Choroid plexus epithelial cell (primary cell): Measurements from ENCODE around the gene XXYLT1.

Experiments used
- DNase-seq: peaks from one replicate; pipeline ENCODE4 v3.0.0-alpha.2; 2010; ENCODE audit warnings: low read depth
- H3K4me3 ChIP-seq: 2 replicates; pipeline ENCODE4 v1.5.1; 2011; ENCODE audit warnings: low read depth, mild to moderate bottlenecking, control low read depth, low read length, moderate library complexity
- CTCF ChIP-seq: conservative IDR thresholded peaks from 2 replicates; pipeline ENCODE4 v1.5.1; 2011; ENCODE audit warnings: low read depth, mild to moderate bottlenecking, control low read depth, inconsistent platforms, low read length, moderate library complexity

XXYLT1 gene

DNA sequence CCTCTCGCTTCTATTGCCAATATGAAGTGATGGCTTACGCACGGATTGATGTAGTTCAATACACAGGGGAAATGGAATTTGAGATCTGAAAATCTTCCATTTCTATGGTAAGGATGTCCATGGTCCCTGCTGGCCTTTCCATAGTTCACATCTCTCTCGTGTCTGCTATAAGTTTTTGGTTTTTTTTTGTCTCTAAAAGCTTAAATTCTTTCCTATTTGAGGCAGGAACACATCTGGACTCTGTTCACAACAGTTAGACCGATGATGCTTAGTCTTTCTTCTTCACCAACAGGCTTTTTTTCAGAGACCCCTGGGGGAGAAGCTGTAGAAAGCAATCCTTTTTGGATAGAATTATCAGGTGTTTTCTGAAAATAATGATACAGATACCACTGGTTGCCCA lies 108.1 kb downstream of the XXYLT1 start:
- DNase-seq: no peak
- no peak overlapping the region for H3K4me3 ChIP-seq
- TF ChIP-seq CTCF: no peak

DNA sequence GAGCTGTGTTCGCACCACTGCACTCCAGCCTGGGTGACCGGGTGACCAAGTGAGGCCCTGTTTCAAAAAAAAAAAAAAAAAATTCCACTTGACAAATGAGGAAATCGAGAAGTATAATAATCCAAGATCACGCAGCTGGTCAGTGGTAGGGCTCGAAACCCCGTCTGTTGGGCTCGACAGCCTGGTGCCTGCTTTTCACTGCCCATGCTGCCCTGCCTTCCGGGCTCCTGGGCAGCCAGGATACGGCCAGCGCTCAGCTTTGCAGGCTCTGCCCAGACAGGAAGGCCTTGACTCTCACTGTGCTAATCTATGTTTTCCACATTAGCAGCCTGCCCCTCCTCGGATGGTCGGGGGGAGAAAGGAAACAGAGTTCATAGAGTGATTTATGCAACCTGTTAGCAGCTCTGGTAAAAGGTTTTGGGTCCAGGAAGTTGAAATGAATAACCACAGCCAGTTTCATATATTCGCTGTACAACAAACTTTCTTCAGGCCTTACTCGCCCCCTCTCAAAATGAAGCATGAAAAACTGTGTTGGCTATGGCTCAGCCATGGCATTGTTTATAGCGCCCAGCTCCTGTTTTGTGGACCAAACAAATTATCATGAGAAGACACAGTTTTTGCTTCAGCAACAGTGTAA lies 108.8 kb downstream of the XXYLT1 start:
- no peak overlapping the region for H3K4me3 ChIP-seq
- no peak for TF ChIP-seq CTCF
- no peak for DNase-seq

DNA sequence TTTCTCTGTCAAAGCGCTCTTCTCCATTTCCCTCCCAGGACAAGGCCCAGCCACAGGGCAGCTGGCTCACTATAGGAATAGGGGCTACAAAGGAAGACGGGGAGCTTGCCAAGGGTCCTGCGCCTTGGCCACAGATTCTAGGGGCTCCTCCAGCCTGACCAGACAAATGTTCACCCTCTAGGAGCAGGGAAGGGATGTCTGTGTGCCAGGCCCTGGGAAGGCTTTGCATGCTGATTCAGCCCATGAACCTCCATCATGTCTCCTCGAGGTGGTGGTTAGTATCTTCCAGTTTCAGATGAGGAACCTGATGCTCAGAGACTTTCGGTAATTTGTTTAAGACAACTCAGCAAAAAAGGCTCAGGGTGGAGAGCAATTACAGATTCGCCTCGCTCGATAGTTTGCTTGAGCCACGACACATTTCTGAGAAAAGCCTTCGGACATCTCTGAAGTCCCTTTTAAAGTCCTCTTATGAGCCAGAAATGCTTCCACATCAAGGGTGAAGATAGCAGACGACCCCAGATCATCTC lies 110.0 kb downstream of the XXYLT1 start:
- no peak for DNase-seq
- no peak for TF ChIP-seq CTCF
- no peak overlapping the region for H3K4me3 ChIP-seq

DNA sequence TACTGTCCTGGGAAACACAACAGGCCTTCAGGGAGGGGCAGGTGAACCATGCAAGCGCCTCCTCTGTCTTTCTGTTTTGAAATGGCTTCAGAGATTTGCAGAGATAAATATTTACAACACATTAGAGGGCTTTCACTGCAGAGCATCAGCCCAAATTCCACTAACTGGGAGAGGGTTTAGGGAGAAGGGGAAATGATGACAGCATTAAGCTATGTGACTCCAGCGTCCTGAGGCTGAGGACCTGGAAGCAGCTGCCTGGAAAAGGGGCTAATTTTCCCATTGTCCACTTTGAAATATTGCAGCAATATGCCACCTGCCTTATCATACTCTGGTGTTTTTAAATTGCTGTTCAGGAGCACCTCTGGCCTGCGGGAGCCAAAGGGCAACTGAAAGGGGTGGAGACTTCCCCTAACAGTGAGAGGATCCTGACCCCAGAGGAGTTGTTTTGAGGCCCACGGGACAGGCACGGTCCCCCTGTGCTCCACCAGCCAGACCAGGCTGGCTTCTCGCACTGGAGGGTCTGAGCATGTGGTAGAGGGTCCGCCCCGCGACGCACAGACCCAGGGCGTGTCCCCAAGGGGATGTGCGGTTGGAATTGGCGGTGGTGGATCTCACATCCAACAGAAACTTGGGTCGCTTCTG lies 110.6 kb downstream of the XXYLT1 start:
- DNase-seq: no peak
- no peak for TF ChIP-seq CTCF
- no peak overlapping the region for H3K4me3 ChIP-seq

- DNase-seq: no peak
- H3K4me3 ChIP-seq: no peak overlapping the region
- TF ChIP-seq CTCF: no peak
Measured at GRCh38 chr3:195159814-195160165, 111.2 kb downstream of the XXYLT1 start.

DNA sequence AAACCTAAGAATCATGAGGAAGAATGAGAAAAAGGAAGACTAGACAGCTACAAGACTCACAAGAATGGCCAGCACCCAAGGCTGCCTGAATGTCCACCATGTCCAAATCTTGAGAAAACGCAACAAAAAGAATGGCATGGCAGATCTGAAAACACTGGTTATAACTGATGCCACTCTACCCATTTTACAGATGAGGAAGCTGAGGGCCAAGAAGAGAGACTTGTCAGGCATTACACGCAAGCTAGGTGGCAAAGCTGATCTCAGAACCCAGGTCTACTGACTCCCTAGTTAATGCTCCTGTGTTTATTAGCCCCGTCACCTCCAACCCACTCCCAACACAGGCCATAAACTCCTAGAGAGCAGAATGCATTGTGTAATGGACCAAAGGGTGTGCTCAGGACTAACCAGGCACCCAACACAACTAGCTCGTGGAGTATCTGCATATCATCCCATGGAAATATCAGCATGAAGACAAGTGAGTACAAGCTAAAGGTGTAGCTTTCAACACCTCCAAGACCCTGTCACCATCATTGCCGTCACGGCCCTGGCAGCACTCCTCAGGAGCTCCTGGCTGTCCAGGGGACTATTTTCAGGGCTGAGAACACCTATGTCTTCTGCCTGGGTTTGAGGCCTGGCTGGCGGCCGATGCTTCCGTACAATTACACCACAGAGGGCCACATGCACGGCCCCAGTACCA lies 111.7 kb downstream of the XXYLT1 start:
- H3K4me3 ChIP-seq: no peak overlapping the region
- DNase-seq: no peak
- TF ChIP-seq CTCF: no peak
